Measurements from ENCODE around the gene CDK12. TPM values are rescaled to one million over a fixed set of nuclear protein-coding genes. Genes with fewer than 3 reads are reported as not detected.
"Not testable (repeated sequence)": the region's sequence is repeated elsewhere in the genome, so short reads cannot be mapped to it uniquely, and the experiment has no call there.

The CDK12 gene
- total RNA-seq, 1 experiment from 2014 or later: 30.4 TPM

DNA sequence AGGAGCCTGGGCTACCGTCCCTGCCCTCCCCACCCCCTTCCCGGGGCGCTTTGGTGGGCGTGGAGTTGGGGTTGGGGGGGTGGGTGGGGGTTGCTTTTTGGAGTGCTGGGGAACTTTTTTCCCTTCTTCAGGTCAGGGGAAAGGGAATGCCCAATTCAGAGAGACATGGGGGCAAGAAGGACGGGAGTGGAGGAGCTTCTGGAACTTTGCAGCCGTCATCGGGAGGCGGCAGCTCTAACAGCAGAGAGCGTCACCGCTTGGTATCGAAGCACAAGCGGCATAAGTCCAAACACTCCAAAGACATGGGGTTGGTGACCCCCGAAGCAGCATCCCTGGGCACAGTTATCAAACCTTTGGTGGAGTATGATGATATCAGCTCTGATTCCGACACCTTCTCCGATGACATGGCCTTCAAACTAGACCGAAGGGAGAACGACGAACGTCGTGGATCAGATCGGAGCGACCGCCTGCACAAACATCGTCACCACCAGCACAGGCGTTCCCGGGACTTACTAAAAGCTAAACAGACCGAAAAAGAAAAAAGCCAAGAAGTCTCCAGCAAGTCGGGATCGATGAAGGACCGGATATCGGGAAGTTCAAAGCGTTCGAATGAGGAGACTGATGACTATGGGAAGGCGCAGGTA is 762 bp downstream of the CDK12 start:
- ChIA-PET POLR2A (ENCODE audit: unreplicated experiment) (interaction anchor here (0.5 to 1.9 kb wide), 4 partner anchors 11 to 853 kb away, joined by 3 to 68 read pairs (median 4); partner anchors contain the start of gene MED1), CTCF (no interaction called here)
- Histone ChIP-seq H3K27ac (ENCODE audit: low read length) (peak overlapping the region; percentile 82), H2AFZ (ENCODE audit: low read length) (no peak overlapping the region), H4K20me1 (ENCODE audit: low read length) (peaks cover 31% of the 10 kb centered on the region), H3K9me3 (ENCODE audit: low read length) (no peaks in the 10 kb centered on the region), H3F3A (ENCODE audit: low read length, unreplicated experiment) (no peaks in the 10 kb centered on the region), H3K27me3 (ENCODE audit: low read length) (no peaks in the 10 kb centered on the region), H3K4me2 (ENCODE audit: low read length) (peak overlapping the region; percentile 85), H3K4me1 (ENCODE audit: insufficient read depth, low read length) (no peaks in the 10 kb centered on the region), H3K4me3 (ENCODE audit: low read length) (peak overlapping the region; percentile 76), H3K36me3 (ENCODE audit: low read depth, low read length) (no peaks in the 10 kb centered on the region), H3K9ac (ENCODE audit: low read length) (peak overlapping the region; percentile 99), H3K79me2 (ENCODE audit: low read length) (peaks cover 58% of the 10 kb centered on the region), H3K9me2 (replicated peaks; ENCODE audit: low read length) (no peaks in the 10 kb centered on the region)
- peak; percentile 18 for ATAC-seq
- TF ChIP-seq EZH2phosphoT487 (IDR thresholded peaks at IDR 0.05; ENCODE audit: borderline replicate concordance, low read length): no peak
- TF ChIP-seq, protein P1, sequence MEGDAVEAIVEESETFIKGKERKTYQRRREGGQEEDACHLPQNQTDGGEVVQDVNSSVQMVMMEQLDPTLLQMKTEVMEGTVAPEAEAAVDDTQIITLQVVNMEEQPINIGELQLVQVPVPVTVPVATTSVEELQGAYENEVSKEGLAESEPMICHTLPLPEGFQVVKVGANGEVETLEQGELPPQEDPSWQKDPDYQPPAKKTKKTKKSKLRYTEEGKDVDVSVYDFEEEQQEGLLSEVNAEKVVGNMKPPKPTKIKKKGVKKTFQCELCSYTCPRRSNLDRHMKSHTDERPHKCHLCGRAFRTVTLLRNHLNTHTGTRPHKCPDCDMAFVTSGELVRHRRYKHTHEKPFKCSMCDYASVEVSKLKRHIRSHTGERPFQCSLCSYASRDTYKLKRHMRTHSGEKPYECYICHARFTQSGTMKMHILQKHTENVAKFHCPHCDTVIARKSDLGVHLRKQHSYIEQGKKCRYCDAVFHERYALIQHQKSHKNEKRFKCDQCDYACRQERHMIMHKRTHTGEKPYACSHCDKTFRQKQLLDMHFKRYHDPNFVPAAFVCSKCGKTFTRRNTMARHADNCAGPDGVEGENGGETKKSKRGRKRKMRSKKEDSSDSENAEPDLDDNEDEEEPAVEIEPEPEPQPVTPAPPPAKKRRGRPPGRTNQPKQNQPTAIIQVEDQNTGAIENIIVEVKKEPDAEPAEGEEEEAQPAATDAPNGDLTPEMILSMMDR (conservative IDR thresholded peaks at IDR 0.05; ENCODE audit: low read depth, low read length): no peak
- TF ChIP-seq EZH2 (IDR thresholded peaks at IDR 0.05; ENCODE audit: low read length, unreplicated experiment): no peak
- DNase-seq: peak; percentile 7
- intact Hi-C loops (cut with micrococcal nuclease): loop anchor here (5.0 kb wide), 1 partner anchor 60 kb away; the partner anchor contains the start of gene FBXL20
- no TSS peak for BruUV-seq (replicated peaks)

DNA sequence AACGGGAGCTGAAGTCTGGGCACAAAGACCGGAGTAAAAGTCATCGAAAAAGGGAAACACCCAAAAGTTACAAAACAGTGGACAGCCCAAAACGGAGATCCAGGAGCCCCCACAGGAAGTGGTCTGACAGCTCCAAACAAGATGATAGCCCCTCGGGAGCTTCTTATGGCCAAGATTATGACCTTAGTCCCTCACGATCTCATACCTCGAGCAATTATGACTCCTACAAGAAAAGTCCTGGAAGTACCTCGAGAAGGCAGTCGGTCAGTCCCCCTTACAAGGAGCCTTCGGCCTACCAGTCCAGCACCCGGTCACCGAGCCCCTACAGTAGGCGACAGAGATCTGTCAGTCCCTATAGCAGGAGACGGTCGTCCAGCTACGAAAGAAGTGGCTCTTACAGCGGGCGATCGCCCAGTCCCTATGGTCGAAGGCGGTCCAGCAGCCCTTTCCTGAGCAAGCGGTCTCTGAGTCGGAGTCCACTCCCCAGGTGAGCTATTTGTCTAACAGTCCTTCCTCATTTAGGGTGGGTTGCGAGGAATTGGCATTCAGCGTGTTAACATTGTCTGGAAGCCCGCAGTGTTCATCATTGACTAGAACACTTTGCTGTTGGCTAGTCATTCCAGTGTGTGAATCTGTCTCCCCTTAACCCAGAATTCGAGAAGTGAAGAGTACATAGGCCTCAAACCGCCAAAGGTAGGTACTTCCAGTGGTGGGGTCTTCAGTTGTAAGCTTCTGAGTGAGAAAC is 1.5 kb downstream of the CDK12 start:
- peak overlapping the region; percentile 76 for H3K4me3 ChIP-seq (ENCODE audit: low read length)
- intact Hi-C loops (cut with micrococcal nuclease): loop anchor here (5.0 kb wide), 1 partner anchor 61 kb away; the partner anchor contains the start of gene FBXL20
- no peaks in the 10 kb centered on the region for H3F3A ChIP-seq (ENCODE audit: low read length, unreplicated experiment)
- no peak overlapping the region for H2AFZ ChIP-seq (ENCODE audit: low read length)
- no peaks in the 10 kb centered on the region for H3K36me3 ChIP-seq (ENCODE audit: low read depth, low read length)
- POLR2A ChIA-PET (ENCODE audit: unreplicated experiment): interaction anchor here (0.5 to 1.9 kb wide), 3 partner anchors 12 to 264 kb away, joined by 3 to 68 read pairs (median 4); partner anchors contain the start of gene MED1
- CTCF ChIA-PET: no interaction called here
- no peaks in the 10 kb centered on the region for H3K9me3 ChIP-seq (ENCODE audit: low read length)
- H3K9me2 ChIP-seq (replicated peaks; ENCODE audit: low read length): no peaks in the 10 kb centered on the region
- DNase-seq (no peak), ATAC-seq (no peak)
- peak overlapping the region; percentile 85 for H3K4me2 ChIP-seq (ENCODE audit: low read length)
- no peak for TF ChIP-seq EZH2 (IDR thresholded peaks at IDR 0.05; ENCODE audit: low read length, unreplicated experiment)
- TF ChIP-seq, protein P1 (conservative IDR thresholded peaks at IDR 0.05; ENCODE audit: low read depth, low read length): no peak
- no peaks in the 10 kb centered on the region for H3K4me1 ChIP-seq (ENCODE audit: insufficient read depth, low read length)
- H3K9ac ChIP-seq (ENCODE audit: low read length): peak overlapping the region; percentile 99
- H4K20me1 ChIP-seq (ENCODE audit: low read length): peaks cover 31% of the 10 kb centered on the region
- H3K27me3 ChIP-seq (ENCODE audit: low read length): no peaks in the 10 kb centered on the region
- peaks cover 66% of the 10 kb centered on the region for H3K79me2 ChIP-seq (ENCODE audit: low read length)
- BruUV-seq (replicated peaks): no TSS peak
- H3K27ac ChIP-seq (ENCODE audit: low read length): no peak overlapping the region

DNA sequence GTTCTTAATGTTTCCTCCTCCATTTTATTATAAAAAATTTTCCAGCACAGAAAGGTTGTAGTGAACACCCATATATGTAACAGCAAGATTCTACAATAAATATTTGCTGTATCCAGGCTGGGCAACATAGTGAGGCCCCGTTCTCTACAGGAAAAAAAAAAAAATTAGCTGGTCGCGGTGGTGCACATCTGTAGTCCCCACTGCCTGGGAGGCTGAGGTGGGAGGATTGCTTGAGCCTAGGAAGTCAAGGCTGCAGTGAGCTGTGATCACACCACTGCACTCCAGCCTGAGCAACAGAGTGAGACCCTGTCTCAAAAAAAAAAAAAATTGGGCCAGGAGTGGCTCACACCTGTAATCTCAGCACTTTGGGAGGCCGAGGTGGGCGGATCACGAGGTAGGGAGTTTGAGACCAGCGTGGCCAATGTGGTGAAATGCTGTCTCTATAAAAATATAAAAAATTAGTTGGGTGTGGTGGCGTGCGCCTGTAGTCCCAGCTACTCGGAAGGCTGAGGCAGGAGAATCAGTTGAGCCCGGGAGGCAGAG is 3.4 kb downstream of the CDK12 start:
- POLR2A ChIA-PET (ENCODE audit: unreplicated experiment); H3K27ac ChIP-seq (ENCODE audit: low read length); BruUV-seq (replicated peaks); H3F3A ChIP-seq (ENCODE audit: low read length, unreplicated experiment); H3K36me3 ChIP-seq (ENCODE audit: low read depth, low read length); ATAC-seq; DNase-seq; H3K27me3 ChIP-seq (ENCODE audit: low read length); H3K9me3 ChIP-seq (ENCODE audit: low read length); H3K4me1 ChIP-seq (ENCODE audit: insufficient read depth, low read length); CTCF ChIA-PET; H3K9me2 ChIP-seq (replicated peaks; ENCODE audit: low read length); H2AFZ ChIP-seq (ENCODE audit: low read length): not testable (repeated sequence)
- Histone ChIP-seq H4K20me1 (ENCODE audit: low read length) (peaks cover 31% of the 10 kb centered on the region), H3K79me2 (ENCODE audit: low read length) (peaks cover 80% of the 10 kb centered on the region), H3K9ac (ENCODE audit: low read length) (peak overlapping the region; percentile 99; the same call in 1 of the 2 replicates), H3K4me3 (ENCODE audit: low read length) (peak overlapping the region; percentile 76), H3K4me2 (ENCODE audit: low read length) (peak overlapping the region; percentile 85)
- intact Hi-C loops (cut with micrococcal nuclease): loop anchor here (5.0 kb wide), 1 partner anchor 62 kb away; the partner anchor contains the start of gene FBXL20

DNA sequence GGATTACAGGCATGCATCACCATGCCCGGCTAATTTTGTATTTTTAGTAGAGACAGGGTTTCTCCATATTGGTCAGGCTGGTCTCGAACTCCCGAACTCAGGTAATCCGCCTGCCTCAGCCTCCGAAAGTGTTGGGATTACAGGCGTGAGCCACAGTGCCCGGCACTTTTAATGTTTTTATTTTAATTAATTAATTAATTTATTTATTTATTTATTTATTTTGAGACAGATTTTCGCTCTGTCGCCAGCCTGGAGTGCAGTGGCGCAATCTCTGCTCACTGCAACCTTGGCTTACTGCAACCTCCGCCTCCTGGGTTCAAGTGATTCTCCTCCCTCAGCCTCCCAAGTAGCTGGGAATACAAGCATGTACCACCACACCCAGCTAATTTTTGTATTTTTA is 7.3 kb downstream of the CDK12 start:
- H3K79me2 ChIP-seq (ENCODE audit: low read length): peaks cover 78% of the 10 kb centered on the region
- intact Hi-C loops (cut with micrococcal nuclease); H3K4me3 ChIP-seq (ENCODE audit: low read length); H3K9me2 ChIP-seq (replicated peaks; ENCODE audit: low read length); H3K4me1 ChIP-seq (ENCODE audit: insufficient read depth, low read length); ATAC-seq; H3F3A ChIP-seq (ENCODE audit: low read length, unreplicated experiment); H3K9ac ChIP-seq (ENCODE audit: low read length); BruUV-seq (replicated peaks); H3K4me2 ChIP-seq (ENCODE audit: low read length); DNase-seq; POLR2A ChIA-PET (ENCODE audit: unreplicated experiment); H3K27me3 ChIP-seq (ENCODE audit: low read length); H3K27ac ChIP-seq (ENCODE audit: low read length); H3K9me3 ChIP-seq (ENCODE audit: low read length); CTCF ChIA-PET; H2AFZ ChIP-seq (ENCODE audit: low read length): not testable (repeated sequence)
- H4K20me1 ChIP-seq (ENCODE audit: low read length): peaks cover 23% of the 10 kb centered on the region
- H3K36me3 ChIP-seq (ENCODE audit: low read depth, low read length): peaks cover 17% of the 10 kb centered on the region

All from PC-3 (cell line).